ENCODE results near the gene SEC14L1. TPM values are rescaled to one million over a fixed set of nuclear protein-coding genes. Genes with fewer than 3 reads are reported as not detected.
"Not testable (repeated sequence)": the region's sequence is repeated elsewhere in the genome, so short reads cannot be mapped to it uniquely, and the experiment has no call there.

Gene SEC14L1
- total RNA-seq, 2 donors from 2014 or later, result 31.0 to 38.8 TPM

GRCh38 chr17:77098884-77099545 is 41.8 kb upstream of the SEC14L1 start:
- Histone ChIP-seq H3K4me1 (no peaks in the 10 kb centered on the region), H3K9me3 (no peaks in the 10 kb centered on the region), H3K36me3 (no peaks in the 10 kb centered on the region), H3K27ac (peak overlapping the region; percentile 24), H3K27me3 (no peaks in the 10 kb centered on the region), H3K9ac (ENCODE audit: low read depth in 2 of 2, low read length in 2 of 2) (no peak overlapping the region), H3K4me3 (no peak overlapping the region)
- no peak for TF ChIP-seq CTCF (IDR thresholded peaks at IDR 0.05)
- DNase-seq, result peak; percentile 47
- intact Hi-C loops (cut with DNase I), result no loop called here

DNA sequence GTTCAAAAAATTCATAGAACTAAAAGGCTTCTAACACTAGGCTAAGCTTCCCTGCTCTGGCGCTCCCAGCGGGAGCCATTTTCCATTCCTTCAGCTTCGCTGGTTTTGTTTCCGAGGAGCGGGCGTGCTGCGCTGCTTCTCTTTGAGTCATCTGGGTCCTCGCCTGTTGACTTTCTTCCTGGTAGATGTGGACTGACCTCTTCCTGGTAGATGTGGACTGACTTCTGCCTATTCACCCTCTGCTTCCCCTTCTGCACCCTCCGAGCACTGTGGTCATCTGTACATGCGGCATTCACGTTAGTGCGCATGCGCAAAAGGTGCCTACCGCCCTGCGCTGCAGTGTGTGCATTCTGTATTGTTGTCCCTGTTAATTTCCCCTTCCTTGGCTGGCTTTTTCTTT is 40.8 kb upstream of the SEC14L1 start:
- DNase-seq, result peak; percentile 53
- no peak overlapping the region for H3K9ac ChIP-seq (ENCODE audit: low read depth in 2 of 2, low read length in 2 of 2)
- no peaks in the 10 kb centered on the region for H3K36me3 ChIP-seq
- intact Hi-C loops (cut with DNase I), result no loop called here
- no peaks in the 10 kb centered on the region for H3K27me3 ChIP-seq
- H3K27ac ChIP-seq, result peak overlapping the region; percentile 24
- TF ChIP-seq CTCF (IDR thresholded peaks at IDR 0.05), result no peak
- H3K4me1 ChIP-seq, result no peaks in the 10 kb centered on the region
- no peaks in the 10 kb centered on the region for H3K9me3 ChIP-seq
- H3K4me3 ChIP-seq, result no peak overlapping the region

DNA sequence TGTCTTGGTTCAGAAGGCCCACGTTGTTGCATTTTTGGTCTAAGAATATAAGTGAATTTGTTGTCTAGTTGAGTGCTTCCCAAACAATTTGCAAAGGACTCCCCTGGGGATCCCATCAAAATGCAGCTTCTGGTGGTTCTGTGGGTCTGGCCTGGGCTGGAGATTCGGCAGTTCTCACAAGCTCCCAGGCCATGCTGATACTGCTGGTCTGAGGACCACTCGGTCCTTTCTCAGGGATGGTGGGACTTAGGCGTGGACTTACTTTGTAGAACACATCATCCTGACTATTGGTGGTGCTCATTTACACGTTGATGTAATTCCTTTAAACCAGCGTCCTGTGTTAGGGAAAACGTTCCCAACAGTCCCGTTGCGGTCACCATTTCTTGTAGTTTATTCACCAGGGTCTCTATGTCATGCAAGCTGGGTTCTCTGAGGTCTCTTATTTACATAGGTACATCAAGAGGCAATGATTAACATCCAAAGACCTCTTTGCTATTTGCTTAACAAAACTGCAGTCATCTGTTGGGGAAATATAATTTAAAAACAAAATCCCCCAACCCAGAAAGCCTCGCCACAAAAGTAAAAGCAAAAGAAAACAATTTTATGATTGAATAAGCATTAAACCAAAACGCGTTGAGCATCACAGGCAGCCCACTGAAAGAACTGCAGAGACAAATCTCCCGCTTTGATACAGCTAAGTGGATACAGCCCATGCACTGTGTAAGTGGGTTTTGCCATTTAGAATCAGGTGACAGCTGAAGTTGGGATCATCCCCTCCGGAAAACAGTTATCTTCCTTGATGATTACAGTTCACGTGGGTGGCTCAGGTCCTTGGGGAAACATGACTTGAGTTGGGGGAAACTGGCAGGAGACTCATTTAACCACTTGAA is 39.0 kb upstream of the SEC14L1 start:
- no peaks in the 10 kb centered on the region for H3K36me3 ChIP-seq
- no peaks in the 10 kb centered on the region for H3K9me3 ChIP-seq
- intact Hi-C loops (cut with DNase I), result no loop called here
- no peak for DNase-seq
- no peaks in the 10 kb centered on the region for H3K27me3 ChIP-seq
- TF ChIP-seq CTCF (IDR thresholded peaks at IDR 0.05), result no peak
- H3K4me3 ChIP-seq, result no peak overlapping the region
- H3K4me1 ChIP-seq, result no peaks in the 10 kb centered on the region
- no peak overlapping the region for H3K27ac ChIP-seq
- H3K9ac ChIP-seq (ENCODE audit: low read depth in 2 of 2, low read length in 2 of 2), result no peak overlapping the region

GRCh38 chr17:77102411-77103134 is 38.2 kb upstream of the SEC14L1 start:
- intact Hi-C loops (cut with DNase I); H3K4me3 ChIP-seq; H3K4me1 ChIP-seq; H3K27ac ChIP-seq; H3K9me3 ChIP-seq; H3K9ac ChIP-seq (ENCODE audit: low read depth in 2 of 2, low read length in 2 of 2); H3K27me3 ChIP-seq; H3K36me3 ChIP-seq; DNase-seq: not testable (repeated sequence)

GRCh38 chr17:77105706-77106105 is 35.1 kb upstream of the SEC14L1 start:
- H3K27ac ChIP-seq, result no peak overlapping the region
- DNase-seq, result no peak
- no peak overlapping the region for H3K4me3 ChIP-seq
- H3K36me3 ChIP-seq, result no peaks in the 10 kb centered on the region
- intact Hi-C loops (cut with DNase I), result no loop called here
- H3K4me1 ChIP-seq, result no peaks in the 10 kb centered on the region
- no peaks in the 10 kb centered on the region for H3K9me3 ChIP-seq
- no peaks in the 10 kb centered on the region for H3K27me3 ChIP-seq
- TF ChIP-seq CTCF (IDR thresholded peaks at IDR 0.05), result no peak
- no peak overlapping the region for H3K9ac ChIP-seq (ENCODE audit: low read depth in 2 of 2, low read length in 2 of 2)

All from colonic mucosa (tissue), 4 donors.